Endothelial cell of umbilical vein (primary cell): ENCODE results near the gene ARHGEF40. TPM values are rescaled to one million over a fixed set of nuclear protein-coding genes. Genes with fewer than 3 reads are reported as not detected.

ENCODE experiments used
- BruUV-seq: library from RNA; stranded (reverse); fragments of 400-500 nt; replicated peaks from 2 replicates; lab custom pipeline; 2021; lab: Mats Ljungman, UMichigan
- CTCF ChIA-PET: fragments of 300-600, 350-600 bp; sonication (Branson Sonifier 250); formaldehyde crosslinking; loops from one replicate; lab custom pipeline; 2021; ENCODE audit warnings: antibody characterized with exemption, inconsistent platforms; lab: Charles Lee
- POLR2A ChIA-PET: fragments of 300-600, 350-600 bp; sonication (Branson Sonifier 250); formaldehyde crosslinking; loops from one replicate; lab custom pipeline; 2021; ENCODE audit warnings: antibody characterized with exemption, inconsistent platforms; lab: Charles Lee
- DNase-seq: peaks from one replicate; pipeline ENCODE4 v3.0.0-alpha.2; 2011; ENCODE audit warnings: low read depth, low spot score
- FAIRE-seq: peaks from 2 replicates; lab custom pipeline; 2011; peaks lifted over from hg19 to GRCh38; lab: Jason Lieb, UNC
- H2AFZ ChIP-seq: 2 replicates; pipeline ENCODE4 v1.6.0; 2012; ENCODE audit warnings: low read depth, low read length, control low read depth, inconsistent platforms
- H3K27ac ChIP-seq: 2 replicates; pipeline ENCODE4 v1.5.1; 2011; ENCODE audit warnings: low read depth, mild to moderate bottlenecking, control low read depth, low read length, moderate library complexity; ENCODE audit not compliant: insufficient read depth
- H3K27me3 ChIP-seq, 2 experiments: 2 replicates each; pipeline versions ENCODE4 v1.6.0 to v1.6.1; 2011; ENCODE audit warnings: low read length in 2 of 2, mixed read lengths in 1 of 2; ENCODE audit not compliant: control insufficient read depth in 2 of 2, insufficient read depth in 2 of 2
- H3K36me3 ChIP-seq, 2 experiments: 2 replicates in 1 of 2; 3 replicates in 1 of 2; pipeline ENCODE4 v1.5.1; 2011; ENCODE audit warnings: low read length in 2 of 2, mild to moderate bottlenecking in 1 of 2, moderate library complexity in 1 of 2; ENCODE audit not compliant: control insufficient read depth in 2 of 2, insufficient read depth in 2 of 2; ENCODE audit errors: extremely low read depth in 1 of 2
- H3K4me1 ChIP-seq: 3 replicates; pipeline ENCODE4 v1.5.1; 2011; ENCODE audit warnings: mild to moderate bottlenecking, low read length; ENCODE audit not compliant: control insufficient read depth, insufficient read depth; ENCODE audit errors: extremely low read depth
- H3K4me2 ChIP-seq: 2 replicates; pipeline ENCODE4 v1.6.1; 2011; ENCODE audit warnings: low read length, control low read depth, mixed read lengths; ENCODE audit not compliant: insufficient read depth
- H3K4me3 ChIP-seq, 3 experiments: fragments of 200-600 bp in 1 of 3; sonication (generic), shearing (Covaris generic) in 1 of 3; replicated peaks in 1 of 3; 2 replicates each; pipeline ENCODE4 v1.5.1; 2011 to 2016; ENCODE audit warnings: control low read depth in 3 of 3, low read length in 3 of 3, mild to moderate bottlenecking in 2 of 3, inconsistent platforms in 1 of 3, low read depth in 1 of 3, moderate library complexity in 1 of 3; ENCODE audit not compliant: insufficient read depth in 1 of 3
- H3K79me2 ChIP-seq: 2 replicates; pipeline ENCODE4 v1.6.0; 2012; ENCODE audit warnings: low read length, inconsistent platforms; ENCODE audit not compliant: control insufficient read depth, insufficient read depth
- H3K9ac ChIP-seq: replicated peaks from 2 replicates; pipeline ENCODE3; 2011; ENCODE audit warnings: low read length, control low read depth; ENCODE audit not compliant: insufficient read depth; ENCODE audit errors: extremely low read depth
- H3K9me1 ChIP-seq: replicated peaks from 3 replicates; pipeline ENCODE4 v1.6.0; 2011; ENCODE audit warnings: mild to moderate bottlenecking, low read length; ENCODE audit not compliant: control insufficient read depth, insufficient read depth; ENCODE audit errors: extremely low read depth
- H3K9me3 ChIP-seq: replicated peaks from 2 replicates; pipeline ENCODE4 v1.5.1; 2012; ENCODE audit warnings: low read length, inconsistent platforms; ENCODE audit not compliant: control insufficient read depth, insufficient read depth
- H4K20me1 ChIP-seq: replicated peaks from 2 replicates; pipeline ENCODE3; 2011; ENCODE audit warnings: mild to moderate bottlenecking, low read length; ENCODE audit not compliant: control insufficient read depth, insufficient read depth; ENCODE audit errors: extremely low read depth
- CTCF ChIP-seq, 2 donors: IDR thresholded peaks; 1 replicate in 1 of 2; 2 replicates in 1 of 2; pipeline ENCODE4 v1.5.1; 2011; ENCODE audit warnings: low read length in 2 of 2, mild to moderate bottlenecking in 2 of 2, moderate library complexity in 2 of 2, control low read depth in 1 of 2, inconsistent platforms in 1 of 2, low read depth in 1 of 2; ENCODE audit not compliant: insufficient read depth in 1 of 2; ENCODE audit errors: extremely low read depth in 1 of 2
- EZH2 ChIP-seq: IDR thresholded peaks from 2 replicates; pipeline ENCODE4 v1.6.1; 2012; ENCODE audit warnings: borderline replicate concordance, low read depth, mild to moderate bottlenecking, moderate library complexity, low read length, inconsistent platforms; ENCODE audit not compliant: severe bottlenecking
- FOS ChIP-seq: IDR thresholded peaks from 2 replicates; pipeline ENCODE4 v1.6.1; 2011; ENCODE audit warnings: mild to moderate bottlenecking, low read length, moderate library complexity, borderline replicate concordance; ENCODE audit not compliant: insufficient read depth
- GATA2 ChIP-seq: IDR thresholded peaks from 2 replicates; pipeline ENCODE4 v1.7.0; 2011; ENCODE audit warnings: low read depth, mild to moderate bottlenecking, moderate library complexity, mixed read lengths, low read length; ENCODE audit not compliant: insufficient read length, insufficient read depth
- JUN ChIP-seq: IDR thresholded peaks from 2 replicates; pipeline ENCODE4 v1.6.1; 2011; ENCODE audit warnings: borderline replicate concordance, low read depth; ENCODE audit not compliant: insufficient read length, insufficient read depth
- MYC ChIP-seq: IDR thresholded peaks from one replicate; pipeline ENCODE4 v1.6.1; 2011; ENCODE audit warnings: mild to moderate bottlenecking, low read depth, low read length
- POLR2A ChIP-seq: IDR thresholded peaks from 2 replicates; pipeline ENCODE4 v1.6.1; 2012; ENCODE audit warnings: low read depth, mild to moderate bottlenecking, control low read depth, low read length
- POLR2AphosphoS5 ChIP-seq: IDR thresholded peaks from 2 replicates; pipeline ENCODE4 v1.6.1; 2012; ENCODE audit warnings: low read depth, mild to moderate bottlenecking, control low read depth, low read length, moderate library complexity; ENCODE audit not compliant: insufficient read depth
- dilution Hi-C: fragments of 300-500 bp; cut with MboI; formaldehyde crosslinking; loops from one replicate; pipeline ENCODE4 v1.15.0; 2019; ENCODE audit warnings: low sequenced_read_pairs; ENCODE audit not compliant: extremely low pct_ligation_motif_present
- intact Hi-C: fragments of 100-400 bp; cut with micrococcal nuclease; formaldehyde crosslinking; loops from one replicate; pipeline ENCODE4 v1.10.0; 2022
- polyA plus RNA-seq, 4 experiments: library from polyadenylated mRNA; depleted of rRNA in 3 of 4; stranded (reverse) in 3 of 4; unstranded in 1 of 4; fragments of >200 nt; gene quantifications; 2 replicates each; pipeline versions ENCODE4 v1.2.1 to v1.2.3, GENCODE V29; 2011 to 2012; ENCODE audit warnings: missing spikeins in 1 of 4
- total RNA-seq: library from RNA; stranded (reverse); gene quantifications from 2 replicates; pipeline ENCODE4 v1.2.3, GENCODE V29; 2021

The ARHGEF40 gene
- total and polyA plus RNA-seq, 2 donors (not counting 3 experiments of a cell fraction or from before 2014, with no cell fraction given) = 2.6 to 19.9 TPM

- FAIRE-seq = no peak
- H3K4me1 ChIP-seq = no peaks in the 10 kb centered on the region
- no peak for DNase-seq
- no peaks in the 10 kb centered on the region for H3K9me1 ChIP-seq
- no TSS peak for BruUV-seq
- no peaks in the 10 kb centered on the region for H3K79me2 ChIP-seq
- ChIA-PET POLR2A (no interaction called here), CTCF (interaction anchor here (2.5 kb wide), 1 partner anchor 8 kb away, joined by 28 read pairs; no protein-coding TSS in a partner anchor)
- intact Hi-C loops = no loop called here
- H3K4me2 ChIP-seq = no peak overlapping the region
- H3K9me3 ChIP-seq = no peaks in the 10 kb centered on the region
- dilution Hi-C loops = no loop called here
- H3K9ac ChIP-seq = no peak overlapping the region
- no peak overlapping the region for H3K4me3 ChIP-seq
- no peaks in the 10 kb centered on the region for H4K20me1 ChIP-seq
- no peaks in the 10 kb centered on the region for H3K36me3 ChIP-seq
- H3K27ac ChIP-seq = no peak overlapping the region
- no peak for TF ChIP-seq POLR2AphosphoS5
- no peak for TF ChIP-seq GATA2
- TF ChIP-seq FOS = no peak
- TF ChIP-seq CTCF (IDR thresholded peaks at IDR 0.05; ENCODE audit: extremely low read depth in 1 of 2, insufficient read depth in 1 of 2, low read depth in 1 of 2, low read length in 2 of 2) = no peak
- no peak for TF ChIP-seq MYC
- TF ChIP-seq JUN = no peak
- TF ChIP-seq EZH2 = no peak
- no peak for TF ChIP-seq POLR2A
- peaks cover 45 to 59% of the 10 kb centered on the region in 2 experiments for H3K27me3 ChIP-seq
- H2AFZ ChIP-seq = no peak overlapping the region
Measured at GRCh38 chr14:21023174-21023573, 46.9 kb upstream of the ARHGEF40 start.
